IMR-90 (cell line): Measurements from ENCODE around the gene TNFSF9. TPM values are rescaled to one million over a fixed set of nuclear protein-coding genes. Genes with fewer than 3 reads are reported as not detected.

Source experiments
- ATAC-seq: fragments of 200-7000 bp; cut with Tn5 transposase; 2 replicates; pipeline ENCODE4 v1.9.1; 2020; ENCODE audit warnings: low read depth, mild to moderate bottlenecking, moderate library complexity
- BruUV-seq: library from RNA; stranded (reverse); fragments of 400-500 nt; replicated peaks from 2 replicates; lab custom pipeline; 2021; lab: Mats Ljungman, UMichigan
- CTCF ChIA-PET: fragments of 300-600 bp; formaldehyde crosslinking; extraction: SDS; loops from one replicate; lab custom pipeline; 2021; ENCODE audit warnings: antibody characterized with exemption; lab: Yijun Ruan, JAX
- POLR2A ChIA-PET: fragments of 300-600 bp; sonication (Branson Sonifier 250); formaldehyde crosslinking; loops from one replicate; lab custom pipeline; 2022; ENCODE audit warnings: antibody characterized with exemption; ENCODE audit not compliant: unreplicated experiment; lab: Charles Lee
- DNase-seq: peaks from one replicate; pipeline ENCODE4 v3.0.0; 2013
- H2AFZ ChIP-seq: replicated peaks from 2 replicates; pipeline ENCODE3; 2013; ENCODE audit warnings: low read length, mild to moderate bottlenecking; ENCODE audit not compliant: poor library complexity
- H2AK5ac ChIP-seq: 2 replicates; pipeline ENCODE4 v1.6.1; 2013; ENCODE audit warnings: low read depth, low read length, inconsistent platforms
- H2AK9ac ChIP-seq: replicated peaks from 2 replicates; pipeline ENCODE3; 2013; ENCODE audit warnings: mild to moderate bottlenecking, low read depth, low read length, moderate library complexity; ENCODE audit not compliant: poor library complexity
- H2BK120ac ChIP-seq: 2 replicates; pipeline ENCODE4 v1.6.1; 2013; ENCODE audit warnings: low read depth, low read length, inconsistent platforms
- H2BK15ac ChIP-seq: 3 replicates; pipeline ENCODE4 v1.6.1; 2013; ENCODE audit warnings: low read depth, low read length, inconsistent platforms
- H2BK20ac ChIP-seq: 2 replicates; pipeline ENCODE4 v1.6.1; 2013; ENCODE audit warnings: low read depth, mild to moderate bottlenecking, inconsistent platforms, low read length, moderate library complexity
- H2BK5ac ChIP-seq: 2 replicates; pipeline ENCODE4 v1.6.1; 2013; ENCODE audit warnings: mild to moderate bottlenecking, low read depth, low read length, inconsistent platforms; ENCODE audit not compliant: poor library complexity, severe bottlenecking
- H3K14ac ChIP-seq: replicated peaks from 2 replicates; pipeline ENCODE4 v1.6.1; 2013; ENCODE audit warnings: low read depth, low read length, inconsistent platforms
- H3K18ac ChIP-seq: 2 replicates; pipeline ENCODE4 v1.6.1; 2013; ENCODE audit warnings: low read depth, low read length, control low read depth
- H3K23ac ChIP-seq: 2 replicates; pipeline ENCODE4 v1.6.1; 2013; ENCODE audit warnings: low read depth, low read length, inconsistent platforms
- H3K27ac ChIP-seq: 2 replicates; pipeline ENCODE4 v1.5.1; 2013; ENCODE audit warnings: mild to moderate bottlenecking, control low read depth, low read length; ENCODE audit not compliant: insufficient read depth
- H3K27me3 ChIP-seq: 2 replicates; pipeline ENCODE4 v1.6.1; 2013; ENCODE audit warnings: low read length; ENCODE audit not compliant: control insufficient read depth, insufficient read depth
- H3K36me3 ChIP-seq: 2 replicates; pipeline ENCODE4 v1.6.1; 2013; ENCODE audit warnings: low read length, mixed read lengths; ENCODE audit not compliant: control insufficient read depth, insufficient read depth
- H3K4ac ChIP-seq: 2 replicates; pipeline ENCODE4 v1.6.1; 2013; ENCODE audit warnings: low read depth, low read length, inconsistent platforms
- H3K4me1 ChIP-seq: 2 replicates; pipeline ENCODE4 v1.6.1; 2013; ENCODE audit warnings: low read length, mixed read lengths; ENCODE audit not compliant: control insufficient read depth, insufficient read depth
- H3K4me2 ChIP-seq: 2 replicates; pipeline ENCODE4 v1.6.1; 2013; ENCODE audit warnings: low read depth, mild to moderate bottlenecking, control low read depth, low read length, moderate library complexity
- H3K4me3 ChIP-seq: 2 replicates; pipeline ENCODE4 v1.5.1; 2013; ENCODE audit warnings: low read depth, mild to moderate bottlenecking, control low read depth, low read length, moderate library complexity; ENCODE audit not compliant: insufficient read depth
- H3K56ac ChIP-seq: 2 replicates; pipeline ENCODE4 v1.6.1; 2013; ENCODE audit warnings: low read length, inconsistent platforms; ENCODE audit not compliant: insufficient read depth; ENCODE audit errors: extremely low read depth
- H3K79me1 ChIP-seq, 2 experiments: 2 replicates each; pipeline ENCODE4 v1.6.1; 2013; ENCODE audit warnings: low read length in 2 of 2, inconsistent platforms in 1 of 2, low read depth in 1 of 2
- H3K9ac ChIP-seq: 2 replicates; pipeline ENCODE4 v1.6.1; 2013; ENCODE audit warnings: low read depth, low read length, control low read depth
- H3K9me1 ChIP-seq: 2 replicates; pipeline ENCODE4 v1.6.1; 2013; ENCODE audit warnings: low read length, inconsistent platforms; ENCODE audit not compliant: insufficient read depth
- H3K9me3 ChIP-seq: 2 replicates; pipeline ENCODE4 v1.6.1; 2013; ENCODE audit warnings: low read length; ENCODE audit not compliant: control insufficient read depth, insufficient read depth
- H4K20me1 ChIP-seq: 2 replicates; pipeline ENCODE4 v1.6.1; 2013; ENCODE audit warnings: low read length, inconsistent platforms; ENCODE audit not compliant: insufficient read depth
- H4K5ac ChIP-seq: 2 replicates; pipeline ENCODE4 v1.6.1; 2013; ENCODE audit warnings: mild to moderate bottlenecking, low read depth, low read length, control low read depth
- H4K8ac ChIP-seq, 2 experiments: 2 replicates each; pipeline ENCODE4 v1.6.1; 2013; ENCODE audit warnings: low read depth in 2 of 2, low read length in 2 of 2, control low read depth in 1 of 2, inconsistent platforms in 1 of 2
- H4K91ac ChIP-seq: 2 replicates; pipeline ENCODE4 v1.6.1; 2013; ENCODE audit warnings: low read depth, low read length, inconsistent platforms; ENCODE audit not compliant: insufficient read depth
- BHLHE40 ChIP-seq: fragments of 150-350 bp; IDR thresholded peaks from 2 replicates; pipeline ENCODE4 v1.6.1; 2016; ENCODE audit warnings: mild to moderate bottlenecking, low read depth, low read length
- CEBPB ChIP-seq: IDR thresholded peaks from 2 replicates; pipeline ENCODE4 v1.6.1; 2012; ENCODE audit warnings: low read depth, low read length, improper control_type of control experiment
- CHD1 ChIP-seq: IDR thresholded peaks from 2 replicates; pipeline ENCODE4 v1.6.1; 2012; ENCODE audit warnings: low read depth, low read length, improper control_type of control experiment
- FOS ChIP-seq: fragments of 150-350 bp; IDR thresholded peaks from 2 replicates; pipeline ENCODE4 v1.6.1; 2016; ENCODE audit warnings: low read depth, low read length
- MAFK ChIP-seq: IDR thresholded peaks from 2 replicates; pipeline ENCODE4 v1.6.1; 2012; ENCODE audit warnings: low read depth, low read length, improper control_type of control experiment
- MAZ ChIP-seq: IDR thresholded peaks from 2 replicates; pipeline ENCODE4 v1.6.1; 2012; ENCODE audit warnings: low read depth, mild to moderate bottlenecking, low read length, improper control_type of control experiment, moderate library complexity, borderline replicate concordance
- MXI1 ChIP-seq: IDR thresholded peaks from 2 replicates; pipeline ENCODE4 v1.6.1; 2012; ENCODE audit warnings: low read depth, mild to moderate bottlenecking, low read length, moderate library complexity, borderline replicate concordance
- NFE2L2 ChIP-seq: fragments of 150-350 bp; IDR thresholded peaks from 2 replicates; pipeline ENCODE4 v1.6.1; 2016; ENCODE audit warnings: low read depth, mild to moderate bottlenecking, low read length
- POLR2A ChIP-seq: IDR thresholded peaks from 2 replicates; pipeline ENCODE4 v1.6.1; 2012; ENCODE audit warnings: mild to moderate bottlenecking, low read depth, low read length
- RAD21 ChIP-seq: IDR thresholded peaks from 2 replicates; pipeline ENCODE4 v1.6.1; 2012; ENCODE audit warnings: low read length, improper control_type of control experiment
- RCOR1 ChIP-seq: IDR thresholded peaks from 2 replicates; pipeline ENCODE4 v1.6.1; 2012; ENCODE audit warnings: mild to moderate bottlenecking, low read length, improper control_type of control experiment; ENCODE audit not compliant: insufficient replicate concordance
- RFX5 ChIP-seq: IDR thresholded peaks from 2 replicates; pipeline ENCODE4 v1.8.0; 2012; ENCODE audit warnings: low read depth, mild to moderate bottlenecking, low read length, moderate library complexity
- SMC3 ChIP-seq: fragments of 150-350 bp; IDR thresholded peaks from 2 replicates; pipeline ENCODE4 v1.6.1; 2016; ENCODE audit warnings: low read depth, mild to moderate bottlenecking, antibody characterized with exemption, low read length, moderate library complexity
- USF2 ChIP-seq: fragments of 150-350 bp; IDR thresholded peaks from 2 replicates; pipeline ENCODE4 v1.6.1; 2017; ENCODE audit warnings: mild to moderate bottlenecking, antibody characterized with exemption, low read length, low read depth
- WGBS, 2 experiments: methylation state at CpG; one replicate each; pipeline versions ENCODE4 v1.1.5 to v1.1.7; 2013; ENCODE audit warnings: missing lambda C conversion rate in 2 of 2; ENCODE audit not compliant: insufficient read length in 1 of 2; ENCODE audit errors: extremely low coverage in 2 of 2; 5-methylcytosine and 5-hydroxymethylcytosine counted together
- dilution Hi-C: fragments of 300-500 bp; cut with HindIII; formaldehyde crosslinking; loops from one replicate; pipeline ENCODE4 v1.14.3; 2018; ENCODE audit warnings: low sequenced_read_pairs; ENCODE audit not compliant: unreplicated experiment
- in situ Hi-C: fragments of 300-500 bp; cut with MboI; formaldehyde crosslinking; loops from 3 replicates; pipeline ENCODE4 v1.14.3; 2019; ENCODE audit warnings: low sequenced_read_pairs, inconsistent platforms, mixed read lengths
- intact Hi-C: fragments of 100-400 bp; cut with micrococcal nuclease; formaldehyde crosslinking; loops from 2 replicates; pipeline ENCODE4 v1.10.0; 2022
- polyA plus RNA-seq, 3 experiments: library from polyadenylated mRNA; depleted of rRNA; stranded (reverse); fragments of >200 nt; gene quantifications; 2 replicates each; pipeline ENCODE4 v1.2.3, GENCODE V29; 2012; ENCODE audit warnings: low replicate concordance in 1 of 3
- total RNA-seq: library from RNA; depleted of rRNA; stranded (reverse); fragments of >200 nt; gene quantifications from 2 replicates; pipeline ENCODE4 v1.2.3, GENCODE V29; 2012
- TF ChIP-seq, protein P1 (sequence below): conservative IDR thresholded peaks from 2 replicates; pipeline ENCODE4 v1.5.1; 2012; ENCODE audit warnings: mild to moderate bottlenecking, low read depth, low read length, improper control_type of control experiment
- TF ChIP-seq, protein P2 (sequence below): fragments of 150-350 bp; IDR thresholded peaks from 2 replicates; pipeline ENCODE4 v1.6.1; 2016; ENCODE audit warnings: low read depth, mild to moderate bottlenecking, low read length, moderate library complexity, borderline replicate concordance

Gene TNFSF9
- total and polyA plus RNA-seq, 2 of the 4 experiments (the other 2 are of a cell fraction) = 0.10 TPM; not detected in 1

- no peaks in the 10 kb centered on the region for H3K4me1 ChIP-seq
- H3K36me3 ChIP-seq = no peaks in the 10 kb centered on the region
- no peak overlapping the region for H3K4me3 ChIP-seq
- BruUV-seq = no TSS peak
- ATAC-seq = no peak
- H3K23ac ChIP-seq = no peak overlapping the region
- ChIA-PET POLR2A (no interaction called here), CTCF (no interaction called here)
- in situ Hi-C loops = no loop called here
- no peak overlapping the region for H3K27ac ChIP-seq
- H3K79me1 ChIP-seq = no peaks in the 10 kb centered on the region
- no peak overlapping the region for H2AK5ac ChIP-seq
- dilution Hi-C loops = no loop called here
- H2BK120ac ChIP-seq = no peak overlapping the region
- H2BK20ac ChIP-seq = no peak overlapping the region
- no peak overlapping the region for H2BK5ac ChIP-seq
- H3K4ac ChIP-seq = no peak overlapping the region
- no peak overlapping the region for H3K56ac ChIP-seq
- H3K27me3 ChIP-seq = no peaks in the 10 kb centered on the region
- H3K9me1 ChIP-seq = no peaks in the 10 kb centered on the region
- no peaks in the 10 kb centered on the region for H4K20me1 ChIP-seq
- no peak overlapping the region for H4K8ac ChIP-seq
- H2AK9ac ChIP-seq = no peak overlapping the region
- no peak overlapping the region for H3K18ac ChIP-seq
- no peak overlapping the region for H3K4me2 ChIP-seq
- H4K5ac ChIP-seq = no peak overlapping the region
- TF ChIP-seq RAD21 (no peak), USF2 (no peak), CHD1 (no peak), NFE2L2 (no peak), MAZ (no peak), MXI1 (no peak), CEBPB (no peak), FOS (no peak), MAFK (no peak), RFX5 (no peak), BHLHE40 (no peak), SMC3 (no peak), RCOR1 (no peak), POLR2A (no peak)
- TF ChIP-seq, protein P1, sequence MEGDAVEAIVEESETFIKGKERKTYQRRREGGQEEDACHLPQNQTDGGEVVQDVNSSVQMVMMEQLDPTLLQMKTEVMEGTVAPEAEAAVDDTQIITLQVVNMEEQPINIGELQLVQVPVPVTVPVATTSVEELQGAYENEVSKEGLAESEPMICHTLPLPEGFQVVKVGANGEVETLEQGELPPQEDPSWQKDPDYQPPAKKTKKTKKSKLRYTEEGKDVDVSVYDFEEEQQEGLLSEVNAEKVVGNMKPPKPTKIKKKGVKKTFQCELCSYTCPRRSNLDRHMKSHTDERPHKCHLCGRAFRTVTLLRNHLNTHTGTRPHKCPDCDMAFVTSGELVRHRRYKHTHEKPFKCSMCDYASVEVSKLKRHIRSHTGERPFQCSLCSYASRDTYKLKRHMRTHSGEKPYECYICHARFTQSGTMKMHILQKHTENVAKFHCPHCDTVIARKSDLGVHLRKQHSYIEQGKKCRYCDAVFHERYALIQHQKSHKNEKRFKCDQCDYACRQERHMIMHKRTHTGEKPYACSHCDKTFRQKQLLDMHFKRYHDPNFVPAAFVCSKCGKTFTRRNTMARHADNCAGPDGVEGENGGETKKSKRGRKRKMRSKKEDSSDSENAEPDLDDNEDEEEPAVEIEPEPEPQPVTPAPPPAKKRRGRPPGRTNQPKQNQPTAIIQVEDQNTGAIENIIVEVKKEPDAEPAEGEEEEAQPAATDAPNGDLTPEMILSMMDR = no peak
- TF ChIP-seq, protein P2, sequence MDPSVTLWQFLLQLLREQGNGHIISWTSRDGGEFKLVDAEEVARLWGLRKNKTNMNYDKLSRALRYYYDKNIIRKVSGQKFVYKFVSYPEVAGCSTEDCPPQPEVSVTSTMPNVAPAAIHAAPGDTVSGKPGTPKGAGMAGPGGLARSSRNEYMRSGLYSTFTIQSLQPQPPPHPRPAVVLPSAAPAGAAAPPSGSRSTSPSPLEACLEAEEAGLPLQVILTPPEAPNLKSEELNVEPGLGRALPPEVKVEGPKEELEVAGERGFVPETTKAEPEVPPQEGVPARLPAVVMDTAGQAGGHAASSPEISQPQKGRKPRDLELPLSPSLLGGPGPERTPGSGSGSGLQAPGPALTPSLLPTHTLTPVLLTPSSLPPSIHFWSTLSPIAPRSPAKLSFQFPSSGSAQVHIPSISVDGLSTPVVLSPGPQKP = no peak
- no peak overlapping the region for H3K14ac ChIP-seq
- no CpG with 5 or more reads among the region's 15 CpGs for WGBS, 2 experiments
- no peak overlapping the region for H2BK15ac ChIP-seq
- intact Hi-C loops = no loop called here
- peak overlapping the region; percentile 34 for H2AFZ ChIP-seq
- H3K9me3 ChIP-seq = peaks cover 10% of the 10 kb centered on the region
- no peak overlapping the region for H3K9ac ChIP-seq
- H4K91ac ChIP-seq = no peak overlapping the region
- no peak for DNase-seq
Measured at GRCh38 chr19:6489278-6490061, 41.4 kb upstream of the TNFSF9 start.
